CD4-positive, alpha-beta T cell (primary cell): ENCODE results near the gene UNKL. TPM values are rescaled to one million over a fixed set of nuclear protein-coding genes. Genes with fewer than 3 reads are reported as not detected.
A peak's percentile ranks its signal among the peaks of the same experiment; 100 is the strongest.

Source experiments
- ATAC-seq: fragments of 200-7000 bp; cut with Tn5 transposase; one replicate; pipeline ENCODE4 v1.10.0; 2022; ENCODE audit warnings: mild to moderate bottlenecking; ENCODE audit not compliant: poor library complexity
- CTCF ChIA-PET: fragments of 350-600 bp; sonication (Branson Sonifier 250); formaldehyde crosslinking; loops from one replicate; lab custom pipeline; 2021; ENCODE audit warnings: antibody characterized with exemption, inconsistent platforms; lab: Charles Lee
- POLR2A ChIA-PET: fragments of 350-600 bp; sonication (Branson Sonifier 250); formaldehyde crosslinking; loops from one replicate; lab custom pipeline; 2021; ENCODE audit warnings: antibody characterized with exemption, inconsistent platforms; lab: Charles Lee
- DNase-seq, 14 experiments: peaks; one replicate each; pipeline ENCODE4 v3.0.0-alpha.2; 2013 to 2020; ENCODE audit warnings: mixed read lengths in 2 of 14
- H3K27ac ChIP-seq, 2 donors: one replicate each; pipeline versions ENCODE4 v1.5.1 to v1.7.0; 2013; ENCODE audit warnings: low read length in 2 of 2, low read depth in 1 of 2, mild to moderate bottlenecking in 1 of 2
- H3K27me3 ChIP-seq, 2 experiments: 1 replicate in 1 of 2; 2 replicates in 1 of 2; pipeline versions ENCODE4 v1.6.1 to v1.7.0; 2013; ENCODE audit warnings: low read length in 2 of 2, control low read depth in 1 of 2, mild to moderate bottlenecking in 1 of 2, moderate library complexity in 1 of 2; ENCODE audit not compliant: insufficient read depth in 2 of 2, control insufficient read depth in 1 of 2
- H3K36me3 ChIP-seq: one replicate; pipeline ENCODE4 v1.6.1; 2013; ENCODE audit warnings: low read length, control low read depth; ENCODE audit not compliant: insufficient read depth
- H3K4me1 ChIP-seq: one replicate; pipeline ENCODE4 v1.6.1; 2013; ENCODE audit warnings: low read length, control low read depth; ENCODE audit not compliant: insufficient read depth
- H3K4me3 ChIP-seq: one replicate; pipeline ENCODE4 v1.5.1; 2013; ENCODE audit warnings: mild to moderate bottlenecking, low read length, moderate library complexity
- H3K9me3 ChIP-seq, 2 experiments: 1 replicate in 1 of 2; 2 replicates in 1 of 2; pipeline versions ENCODE4 v1.6.1 to v1.7.0; 2013; ENCODE audit warnings: low read length in 2 of 2, mild to moderate bottlenecking in 2 of 2, control low read depth in 1 of 2, moderate library complexity in 1 of 2; ENCODE audit not compliant: control insufficient read depth in 1 of 2, insufficient read depth in 1 of 2
- H3K27ac Mint-ChIP-seq: one replicate; pipeline ENCODE4 v1.8.0; 2020; ENCODE audit warnings: mixed read lengths
- H3K27me3 Mint-ChIP-seq: one replicate; pipeline ENCODE4 v1.8.0; 2021; ENCODE audit warnings: mixed read lengths
- H3K36me3 Mint-ChIP-seq: one replicate; pipeline ENCODE4 v1.8.0; 2021; ENCODE audit warnings: low read depth, mixed read lengths
- H3K4me1 Mint-ChIP-seq: one replicate; pipeline ENCODE4 v1.8.0; 2021; ENCODE audit warnings: low read depth, mixed read lengths
- H3K4me3 Mint-ChIP-seq: one replicate; pipeline ENCODE4 v1.8.0; 2020; ENCODE audit warnings: mild to moderate bottlenecking, mixed read lengths
- H3K9me3 Mint-ChIP-seq: one replicate; pipeline ENCODE4 v1.8.0; 2020; ENCODE audit warnings: mixed read lengths
- intact Hi-C, 2 experiments: fragments of 100-400 bp; cut with DNase I in 1 of 2; cut with micrococcal nuclease in 1 of 2; formaldehyde crosslinking; loops; one replicate each; pipeline versions ENCODE4 v1.15.1 to v1.9.0; 2023 to 2025; cut with DNase I, micrococcal nuclease
- total RNA-seq, 174 experiments: library from RNA in 2 of 174; stranded (reverse) in 2 of 174; gene quantifications; one replicate each; pipeline ENCODE4 v1.2.3 and lab custom pipeline; 2021 to 2026
- TF ChIP-seq, protein P1 (sequence below): fragments of 200-600 bp; IDR thresholded peaks from one replicate; pipeline ENCODE4 v1.8.0; 2022; ENCODE audit warnings: antibody characterized with exemption, mild to moderate bottlenecking

Gene UNKL
- total RNA-seq, 2 experiments from 2014 or later: 52.6 to 53.2 TPM

DNA sequence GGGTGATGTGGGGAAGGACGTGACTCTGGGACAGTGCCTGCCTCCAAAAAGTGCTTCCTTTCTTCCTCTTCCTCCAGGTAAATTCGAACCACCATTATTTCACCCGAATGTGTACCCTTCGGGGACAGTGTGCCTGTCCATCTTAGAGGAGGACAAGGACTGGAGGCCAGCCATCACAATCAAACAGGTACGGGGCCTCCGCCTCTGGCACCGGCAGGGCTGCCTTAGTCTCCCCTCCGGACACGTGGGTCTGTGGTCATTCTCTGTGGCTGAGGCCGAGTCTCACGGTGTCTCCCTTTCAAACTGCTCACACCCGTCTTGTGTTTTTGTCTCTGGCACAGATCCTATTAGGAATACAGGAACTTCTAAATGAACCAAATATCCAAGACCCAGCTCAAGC, 94.4 kb downstream of the UNKL start:
- H3K27me3 ChIP-seq: no peaks in the 10 kb centered on the region
- POLR2A ChIA-PET: no interaction called here
- CTCF ChIA-PET: no interaction called here
- no peaks in the 10 kb centered on the region for H3K9me3 ChIP-seq
- intact Hi-C loops: no loop called here
- Mint-ChIP-seq H3K27ac (no peak overlapping the region), H3K4me1 (no peaks in the 10 kb centered on the region), H3K27me3 (no peaks in the 10 kb centered on the region), H3K4me3 (no peak overlapping the region), H3K9me3 (no peaks in the 10 kb centered on the region), H3K36me3 (peaks cover 69% of the 10 kb centered on the region)
- TF ChIP-seq, protein P1, sequence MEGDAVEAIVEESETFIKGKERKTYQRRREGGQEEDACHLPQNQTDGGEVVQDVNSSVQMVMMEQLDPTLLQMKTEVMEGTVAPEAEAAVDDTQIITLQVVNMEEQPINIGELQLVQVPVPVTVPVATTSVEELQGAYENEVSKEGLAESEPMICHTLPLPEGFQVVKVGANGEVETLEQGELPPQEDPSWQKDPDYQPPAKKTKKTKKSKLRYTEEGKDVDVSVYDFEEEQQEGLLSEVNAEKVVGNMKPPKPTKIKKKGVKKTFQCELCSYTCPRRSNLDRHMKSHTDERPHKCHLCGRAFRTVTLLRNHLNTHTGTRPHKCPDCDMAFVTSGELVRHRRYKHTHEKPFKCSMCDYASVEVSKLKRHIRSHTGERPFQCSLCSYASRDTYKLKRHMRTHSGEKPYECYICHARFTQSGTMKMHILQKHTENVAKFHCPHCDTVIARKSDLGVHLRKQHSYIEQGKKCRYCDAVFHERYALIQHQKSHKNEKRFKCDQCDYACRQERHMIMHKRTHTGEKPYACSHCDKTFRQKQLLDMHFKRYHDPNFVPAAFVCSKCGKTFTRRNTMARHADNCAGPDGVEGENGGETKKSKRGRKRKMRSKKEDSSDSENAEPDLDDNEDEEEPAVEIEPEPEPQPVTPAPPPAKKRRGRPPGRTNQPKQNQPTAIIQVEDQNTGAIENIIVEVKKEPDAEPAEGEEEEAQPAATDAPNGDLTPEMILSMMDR: no peak
- DNase-seq (peak in 1 of 14 experiments; percentile 9), ATAC-seq (no peak)
- H3K27ac ChIP-seq: no peak overlapping the region
- no peak overlapping the region for H3K4me3 ChIP-seq
- peaks cover under 1% of the 10 kb centered on the region for H3K4me1 ChIP-seq
- peaks cover 90% of the 10 kb centered on the region for H3K36me3 ChIP-seq

- intact Hi-C loops: no loop called here
- Histone ChIP-seq H3K4me3 (no peak overlapping the region), H3K36me3 (peaks cover 90% of the 10 kb centered on the region), H3K27ac (no peak overlapping the region), H3K4me1 (peaks cover 11% of the 10 kb centered on the region), H3K9me3 (no peaks in the 10 kb centered on the region), H3K27me3 (no peaks in the 10 kb centered on the region)
- TF ChIP-seq, protein P1: no peak
- Mint-ChIP-seq H3K4me3 (no peak overlapping the region), H3K27me3 (no peaks in the 10 kb centered on the region), H3K4me1 (no peaks in the 10 kb centered on the region), H3K36me3 (peaks cover 69% of the 10 kb centered on the region), H3K27ac (no peak overlapping the region), H3K9me3 (no peaks in the 10 kb centered on the region)
- ChIA-PET POLR2A (no interaction called here), CTCF (no interaction called here)
- DNase-seq (peak in 1 of 14 experiments; percentile 19), ATAC-seq (no peak)
These were observed 95.5 kb downstream of the UNKL start for GRCh38 chr16:1319041-1319440.

DNA sequence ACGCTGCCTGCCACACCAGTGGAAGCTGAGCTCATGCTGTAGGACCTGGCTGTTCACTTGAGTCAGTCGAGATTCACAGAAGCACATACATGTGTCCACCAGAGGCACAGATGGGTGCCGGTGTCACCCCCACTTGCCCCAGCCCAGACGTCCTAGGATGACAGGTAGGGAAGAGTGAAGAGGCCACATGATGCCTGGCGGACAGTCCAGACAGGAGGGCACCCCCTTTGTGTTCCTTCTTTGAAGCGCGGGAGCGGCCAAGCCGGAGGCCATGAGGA, 96.3 kb downstream of the UNKL start:
- peaks cover under 1% of the 10 kb centered on the region for H3K4me1 Mint-ChIP-seq
- DNase-seq: peak in 1 of 14 experiments; percentile 12
- no peaks in the 10 kb centered on the region for H3K9me3 Mint-ChIP-seq
- no peak for ATAC-seq
- no peak overlapping the region for H3K27ac Mint-ChIP-seq
- Histone ChIP-seq H3K36me3 (peaks cover 88% of the 10 kb centered on the region), H3K27me3 (no peaks in the 10 kb centered on the region), H3K27ac (no peak overlapping the region), H3K4me1 (peaks cover 19% of the 10 kb centered on the region), H3K4me3 (no peak overlapping the region), H3K9me3 (no peaks in the 10 kb centered on the region)
- TF ChIP-seq, protein P1: no peak
- H3K36me3 Mint-ChIP-seq: peaks cover 64% of the 10 kb centered on the region
- H3K27me3 Mint-ChIP-seq: no peaks in the 10 kb centered on the region
- ChIA-PET CTCF (no interaction called here), POLR2A (interaction anchor here (1.0 kb wide), 1 partner anchor 9 kb away, joined by 3 read pairs; the partner anchor contains the start of gene UBE2I)
- intact Hi-C loops: no loop called here
- no peak overlapping the region for H3K4me3 Mint-ChIP-seq
